22Rv1 (cell line): ENCODE results near the gene TNFRSF25.

Experiments used
- ZFX ChIP-seq: fragments of 450-650 bp; IDR thresholded peaks from 2 replicates; pipeline ENCODE4 v1.6.1; 2017; ENCODE audit warnings: antibody characterized with exemption, borderline replicate concordance
- TF ChIP-seq, protein P1 (sequence below): fragments of 450-650 bp; IDR thresholded peaks from 2 replicates; pipeline ENCODE4 v1.5.1; 2017; ENCODE audit warnings: mild to moderate bottlenecking

DNA sequence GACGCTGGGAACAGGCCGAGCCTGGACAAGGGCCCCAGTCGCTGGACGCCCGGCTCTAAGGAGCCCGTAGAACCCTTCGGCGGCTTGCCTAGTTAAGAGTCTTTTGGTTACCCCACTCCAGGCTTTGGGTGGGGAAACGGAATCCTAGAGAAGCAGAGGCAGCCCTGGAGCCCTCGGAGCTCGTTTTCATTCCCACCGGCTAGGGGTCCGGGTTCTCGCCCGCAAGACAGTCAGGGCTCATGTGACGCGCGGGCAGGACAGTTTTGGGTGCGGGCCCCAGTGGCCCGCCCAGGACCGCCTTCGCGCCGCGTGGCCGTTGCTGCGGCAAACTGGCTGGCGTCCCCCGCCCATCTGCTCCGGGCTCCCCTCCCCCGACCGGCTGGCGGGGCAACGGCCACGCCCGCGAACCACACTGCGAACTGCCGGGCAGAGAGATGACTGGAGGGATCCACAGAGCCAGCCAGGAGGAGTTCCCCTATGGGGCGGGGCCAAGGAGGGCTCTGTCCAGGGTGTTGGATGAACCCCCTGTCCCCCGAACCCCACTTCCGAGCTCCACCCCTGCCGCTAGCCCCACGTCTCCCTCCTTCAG lies 45.4 kb downstream of the TNFRSF25 start:
- TF ChIP-seq, protein P1, sequence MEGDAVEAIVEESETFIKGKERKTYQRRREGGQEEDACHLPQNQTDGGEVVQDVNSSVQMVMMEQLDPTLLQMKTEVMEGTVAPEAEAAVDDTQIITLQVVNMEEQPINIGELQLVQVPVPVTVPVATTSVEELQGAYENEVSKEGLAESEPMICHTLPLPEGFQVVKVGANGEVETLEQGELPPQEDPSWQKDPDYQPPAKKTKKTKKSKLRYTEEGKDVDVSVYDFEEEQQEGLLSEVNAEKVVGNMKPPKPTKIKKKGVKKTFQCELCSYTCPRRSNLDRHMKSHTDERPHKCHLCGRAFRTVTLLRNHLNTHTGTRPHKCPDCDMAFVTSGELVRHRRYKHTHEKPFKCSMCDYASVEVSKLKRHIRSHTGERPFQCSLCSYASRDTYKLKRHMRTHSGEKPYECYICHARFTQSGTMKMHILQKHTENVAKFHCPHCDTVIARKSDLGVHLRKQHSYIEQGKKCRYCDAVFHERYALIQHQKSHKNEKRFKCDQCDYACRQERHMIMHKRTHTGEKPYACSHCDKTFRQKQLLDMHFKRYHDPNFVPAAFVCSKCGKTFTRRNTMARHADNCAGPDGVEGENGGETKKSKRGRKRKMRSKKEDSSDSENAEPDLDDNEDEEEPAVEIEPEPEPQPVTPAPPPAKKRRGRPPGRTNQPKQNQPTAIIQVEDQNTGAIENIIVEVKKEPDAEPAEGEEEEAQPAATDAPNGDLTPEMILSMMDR, result no peak
- TF ChIP-seq ZFX, result no peak
